Choroid plexus epithelial cell (primary cell): ENCODE data around the gene HSDL2.

ENCODE experiments used
- DNase-seq: peaks from one replicate; pipeline ENCODE4 v3.0.0-alpha.2; 2010; ENCODE audit warnings: low read depth
- H3K4me3 ChIP-seq: 2 replicates; pipeline ENCODE4 v1.5.1; 2011; ENCODE audit warnings: low read depth, mild to moderate bottlenecking, control low read depth, low read length, moderate library complexity
- TF ChIP-seq, protein P1 (sequence below): conservative IDR thresholded peaks from 2 replicates; pipeline ENCODE4 v1.5.1; 2011; ENCODE audit warnings: low read depth, mild to moderate bottlenecking, control low read depth, inconsistent platforms, low read length, moderate library complexity

Gene HSDL2

DNA sequence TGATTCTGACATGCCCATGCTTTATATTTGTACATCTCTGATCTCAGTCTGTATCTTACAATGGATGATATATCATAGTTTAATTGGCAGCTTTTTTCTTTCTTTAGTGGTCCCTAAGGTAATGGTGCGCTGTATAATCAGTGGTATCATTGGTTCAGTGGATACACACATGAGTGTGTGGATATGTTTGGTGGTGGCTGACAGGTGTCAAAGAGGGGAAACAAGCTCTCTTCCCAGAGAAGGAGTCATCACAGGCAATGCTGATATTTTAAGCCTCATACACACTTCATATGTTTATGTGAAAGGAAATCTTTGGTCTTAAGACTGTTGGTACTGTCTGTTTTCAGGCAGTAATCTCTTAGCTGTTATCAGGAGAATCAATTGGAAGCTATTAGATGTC lies 54.6 kb downstream of the HSDL2 start:
- no peak for DNase-seq
- TF ChIP-seq, protein P1, sequence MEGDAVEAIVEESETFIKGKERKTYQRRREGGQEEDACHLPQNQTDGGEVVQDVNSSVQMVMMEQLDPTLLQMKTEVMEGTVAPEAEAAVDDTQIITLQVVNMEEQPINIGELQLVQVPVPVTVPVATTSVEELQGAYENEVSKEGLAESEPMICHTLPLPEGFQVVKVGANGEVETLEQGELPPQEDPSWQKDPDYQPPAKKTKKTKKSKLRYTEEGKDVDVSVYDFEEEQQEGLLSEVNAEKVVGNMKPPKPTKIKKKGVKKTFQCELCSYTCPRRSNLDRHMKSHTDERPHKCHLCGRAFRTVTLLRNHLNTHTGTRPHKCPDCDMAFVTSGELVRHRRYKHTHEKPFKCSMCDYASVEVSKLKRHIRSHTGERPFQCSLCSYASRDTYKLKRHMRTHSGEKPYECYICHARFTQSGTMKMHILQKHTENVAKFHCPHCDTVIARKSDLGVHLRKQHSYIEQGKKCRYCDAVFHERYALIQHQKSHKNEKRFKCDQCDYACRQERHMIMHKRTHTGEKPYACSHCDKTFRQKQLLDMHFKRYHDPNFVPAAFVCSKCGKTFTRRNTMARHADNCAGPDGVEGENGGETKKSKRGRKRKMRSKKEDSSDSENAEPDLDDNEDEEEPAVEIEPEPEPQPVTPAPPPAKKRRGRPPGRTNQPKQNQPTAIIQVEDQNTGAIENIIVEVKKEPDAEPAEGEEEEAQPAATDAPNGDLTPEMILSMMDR = no peak
- no peak overlapping the region for H3K4me3 ChIP-seq

DNA sequence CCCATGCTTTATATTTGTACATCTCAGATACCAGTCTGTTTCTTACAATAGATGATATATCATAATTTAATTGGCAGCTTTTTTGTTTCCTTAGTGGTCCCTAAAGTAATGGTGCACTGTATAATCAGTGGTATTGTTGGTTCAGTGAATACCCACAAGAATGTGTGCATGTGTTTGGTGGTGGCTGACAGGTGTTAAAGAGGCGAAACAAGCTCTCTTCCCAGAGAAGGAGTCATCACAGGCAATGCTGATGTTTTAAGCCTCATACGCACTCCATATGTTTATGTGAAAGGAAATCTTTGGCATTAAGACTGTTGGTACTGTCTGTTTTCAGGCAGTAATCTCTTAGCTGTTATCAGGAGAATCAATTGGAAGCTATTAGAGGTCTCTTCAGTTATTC lies 57.5 kb downstream of the HSDL2 start:
- TF ChIP-seq, protein P1 = no peak
- H3K4me3 ChIP-seq = no peak overlapping the region
- DNase-seq = no peak

DNA sequence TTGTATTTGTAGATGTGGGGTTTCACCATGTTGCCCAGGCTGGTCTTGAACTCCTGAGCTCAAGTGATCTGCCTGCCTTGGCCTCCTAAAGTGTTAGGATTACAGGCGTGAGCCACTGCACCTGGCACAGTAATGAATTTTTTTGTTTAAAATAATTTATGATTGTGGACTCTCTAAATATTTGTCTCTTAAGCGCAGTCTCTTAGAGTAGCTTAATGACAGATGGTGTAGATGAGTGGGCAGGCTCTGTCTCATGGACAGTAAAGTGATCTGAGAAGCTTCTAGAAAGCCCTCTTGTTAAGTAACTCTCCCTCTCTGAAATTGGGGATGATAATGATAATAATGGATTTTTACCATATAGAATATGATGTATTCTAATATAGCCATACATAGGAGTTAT lies 59.3 kb downstream of the HSDL2 start:
- no peak overlapping the region for H3K4me3 ChIP-seq
- TF ChIP-seq, protein P1 = no peak
- no peak for DNase-seq

DNA sequence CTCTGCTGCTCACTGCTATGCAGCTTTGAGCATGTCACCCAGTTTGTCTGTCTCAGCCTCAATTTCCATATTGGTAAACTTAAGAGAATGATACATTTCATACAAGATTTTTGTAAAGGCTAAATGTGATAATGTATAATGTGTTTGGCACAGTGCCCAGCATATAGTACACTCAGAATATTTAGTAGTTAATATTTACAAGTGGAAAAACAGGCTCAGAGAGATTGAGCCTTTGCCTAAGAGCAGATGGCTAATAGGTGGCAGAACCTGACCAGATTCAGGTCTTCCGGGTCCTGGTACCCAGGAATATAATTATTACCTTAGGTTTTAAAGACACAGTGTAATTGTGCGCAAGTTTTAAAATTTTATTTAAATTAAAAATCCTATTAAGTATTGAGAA lies 59.9 kb downstream of the HSDL2 start:
- H3K4me3 ChIP-seq = no peak overlapping the region
- no peak for DNase-seq
- TF ChIP-seq, protein P1 = no peak

DNA sequence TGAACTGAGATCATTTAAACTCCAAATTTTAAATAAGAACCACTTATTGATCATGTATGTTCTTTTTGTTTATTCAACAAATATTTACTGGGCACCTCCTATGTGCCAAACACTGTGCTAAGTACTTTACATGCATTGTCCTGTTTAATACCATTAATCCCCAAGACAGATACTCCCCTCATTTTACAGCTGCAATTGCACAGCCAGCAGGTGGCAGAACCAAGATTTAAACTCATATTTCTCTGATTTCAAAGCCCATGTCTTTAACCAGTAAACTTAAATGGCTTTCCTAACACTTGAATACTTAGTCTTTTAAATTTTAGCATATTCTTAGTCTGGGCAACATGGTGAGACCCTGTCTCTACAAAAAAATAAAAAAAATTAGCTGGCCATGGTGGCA lies 63.3 kb downstream of the HSDL2 start:
- TF ChIP-seq, protein P1 = peak; percentile 74
- H3K4me3 ChIP-seq = no peak overlapping the region
- DNase-seq = peak; percentile 64

DNA sequence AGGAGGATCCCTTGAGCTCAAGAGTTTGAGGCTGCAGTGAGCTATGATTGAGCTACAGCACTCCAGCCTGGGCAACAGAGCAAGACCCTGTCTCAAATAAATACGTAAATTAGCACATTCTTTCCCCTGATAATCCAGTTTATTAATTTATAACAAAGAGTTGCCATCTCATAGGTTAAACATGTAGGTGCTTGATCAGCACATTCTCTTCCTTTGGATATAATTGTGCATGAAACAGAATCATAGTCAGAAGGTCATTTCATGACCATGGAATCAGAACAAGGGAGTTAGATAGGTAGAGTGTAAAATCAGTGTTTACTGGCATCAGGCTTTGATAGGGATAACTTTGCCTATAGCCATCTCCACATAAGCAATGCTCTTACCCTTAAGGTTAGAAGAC lies 63.7 kb downstream of the HSDL2 start:
- no peak overlapping the region for H3K4me3 ChIP-seq
- TF ChIP-seq, protein P1 = no peak
- no peak for DNase-seq

DNA sequence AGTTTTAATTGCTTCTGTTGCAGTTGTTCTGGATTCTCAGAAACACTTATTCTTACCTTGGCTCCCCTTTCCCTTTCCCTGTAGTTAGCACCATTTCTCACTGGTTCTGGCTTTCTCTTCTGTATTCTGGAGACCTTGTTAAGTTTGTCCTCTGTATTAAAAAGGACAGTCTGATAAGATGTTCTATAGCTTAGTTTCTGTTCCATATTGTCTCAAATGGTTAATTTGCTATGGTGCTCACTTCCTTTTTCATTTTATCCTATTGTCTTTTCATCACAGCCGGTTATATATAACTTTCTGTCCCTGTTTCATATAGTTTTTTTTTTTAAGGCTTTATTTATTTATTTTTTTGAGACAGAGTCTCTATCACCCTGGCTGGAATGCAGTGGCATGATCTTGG lies 65.3 kb downstream of the HSDL2 start:
- TF ChIP-seq, protein P1 = no peak

More for the DNA sequence above, 65.3 kb downstream of the HSDL2 start:
- no peak for DNase-seq
- H3K4me3 ChIP-seq = no peak overlapping the region
